ENCODE results near the gene SDHC.
"Not testable (repeated sequence)": the region's sequence is repeated elsewhere in the genome, so short reads cannot be mapped to it uniquely, and the experiment has no call there.

Gene SDHC

GRCh38 chr1:161311595-161312181 lies 2.5 kb upstream of the SDHC start:
- DNase-seq (no peak), ATAC-seq (no peak)

- no peak for DNase-seq
- ATAC-seq = no peak
Observed at GRCh38 chr1:161313554-161314200, 504 bp upstream of the SDHC start.

GRCh38 chr1:161315841-161316674 lies 1.9 kb downstream of the SDHC start:
- not testable (repeated sequence) for ATAC-seq, DNase-seq

- ATAC-seq (no peak), DNase-seq (no peak)
Observed at GRCh38 chr1:161324020-161324419, 9.8 kb downstream of the SDHC start.

- DNase-seq = no peak
- no peak for ATAC-seq
Observed at GRCh38 chr1:161330346-161330745, 16.2 kb downstream of the SDHC start.

GRCh38 chr1:161333166-161333565 lies 19.0 kb downstream of the SDHC start:
- DNase-seq = no peak
- no peak for ATAC-seq

- no peak for ATAC-seq
- no peak for DNase-seq
Observed at GRCh38 chr1:161335796-161336195, 21.6 kb downstream of the SDHC start.

GRCh38 chr1:161342177-161342576 lies 28.0 kb downstream of the SDHC start:
- DNase-seq (no peak), ATAC-seq (no peak)

- ATAC-seq = no peak
- DNase-seq = no peak
Observed at GRCh38 chr1:161342821-161343220, 28.6 kb downstream of the SDHC start.

- ATAC-seq = no peak
- no peak for DNase-seq
Observed at GRCh38 chr1:161350671-161351070, 36.5 kb downstream of the SDHC start.

- ATAC-seq (no peak), DNase-seq (no peak)
Observed at GRCh38 chr1:161351482-161351881, 37.3 kb downstream of the SDHC start.

GRCh38 chr1:161357073-161357472 lies 42.9 kb downstream of the SDHC start:
- ATAC-seq (no peak), DNase-seq (no peak)

GRCh38 chr1:161359291-161359690 lies 45.1 kb downstream of the SDHC start:
- ATAC-seq (no peak), DNase-seq (no peak)

- ATAC-seq (peak; percentile 47), DNase-seq (no peak)
Observed at GRCh38 chr1:161364332-161364731, 50.2 kb downstream of the SDHC start.

GRCh38 chr1:161365207-161365606 lies 51.0 kb downstream of the SDHC start:
- DNase-seq (no peak), ATAC-seq (no peak)

GRCh38 chr1:161367684-161368400 lies 53.7 kb downstream of the SDHC start, which contains the start of gene CFAP126:
Gene CFAP126 (minus strand): TSS chr1:161367876. CDS start chr1:161367868, 8 bp downstream.
- peak; percentile 33 for DNase-seq

GRCh38 chr1:161373442-161373841 lies 59.3 kb downstream of the SDHC start:
- DNase-seq (no peak), ATAC-seq (no peak)

More at GRCh38 chr1:161367684-161368400, 53.7 kb downstream of the SDHC start, which contains the start of gene CFAP126:
- ATAC-seq = peak; percentile 84

GRCh38 chr1:161374373-161374772 lies 60.2 kb downstream of the SDHC start:
- no peak for ATAC-seq
- DNase-seq = no peak

GRCh38 chr1:161378014-161378413 lies 63.8 kb downstream of the SDHC start:
- no peak for DNase-seq
- no peak for ATAC-seq

- DNase-seq (peak; percentile 32), ATAC-seq (no peak)
Observed at GRCh38 chr1:161379071-161379470, 64.9 kb downstream of the SDHC start.

GRCh38 chr1:161381707-161382106 lies 67.5 kb downstream of the SDHC start:
- DNase-seq (no peak), ATAC-seq (no peak)

Measured in stimulated activated naive CD8-positive, alpha-beta T cell treated with anti-CD3 and anti-CD28 coated beads, Interleukin-15, Interleukin-2, amounts not matched to agents 100 U/mL and 50 U/mL, for 24 hours (primary cell).